HG03025 (cell line): ENCODE results near the gene GPR63.

Experiments used
- ATAC-seq: cut with Tn5 transposase; IDR thresholded peaks from one replicate; pipeline ENCODE4 v1.9.1; 2021; ENCODE audit warnings: mild to moderate bottlenecking, moderate library complexity; ENCODE audit not compliant: unreplicated experiment, low FRiP score

The GPR63 gene

DNA sequence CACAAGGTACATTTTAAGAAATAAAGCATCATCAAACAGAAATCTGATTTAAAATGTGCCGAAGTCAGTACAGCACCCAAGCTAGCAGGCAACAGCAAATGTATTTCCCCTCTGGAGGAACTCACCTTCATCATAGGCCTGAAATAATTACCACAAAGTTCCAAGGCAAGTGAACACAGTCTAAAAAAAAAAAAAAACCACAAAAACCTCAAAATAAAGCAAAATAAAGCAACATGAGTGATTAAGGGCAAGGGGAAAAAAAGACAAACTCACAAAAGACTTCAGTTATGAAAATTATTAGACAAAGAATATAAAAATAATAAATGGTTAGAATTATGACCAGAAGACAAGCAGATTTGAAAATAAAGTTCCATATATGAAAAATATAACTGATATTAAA, 10.4 kb downstream of the GPR63 start:
- ATAC-seq = no peak

DNA sequence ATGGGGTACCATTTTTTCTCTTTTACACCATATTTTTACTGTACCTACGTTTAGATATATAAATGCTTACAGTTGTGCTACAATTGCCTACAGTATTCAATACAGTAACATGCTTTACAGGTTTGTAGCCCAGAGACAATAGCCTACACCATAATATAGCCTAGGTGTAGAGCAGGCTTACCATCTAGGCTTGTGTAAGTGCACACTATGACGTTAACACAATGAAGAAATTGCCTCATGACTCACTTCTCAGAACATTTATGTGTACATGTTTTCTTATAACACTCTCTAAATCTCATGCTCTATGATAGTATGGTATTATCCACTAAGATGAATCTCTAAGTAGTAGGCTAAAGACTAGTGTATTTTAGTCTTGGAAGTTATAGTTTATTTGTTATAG, 13.5 kb downstream of the GPR63 start:
- ATAC-seq = no peak

DNA sequence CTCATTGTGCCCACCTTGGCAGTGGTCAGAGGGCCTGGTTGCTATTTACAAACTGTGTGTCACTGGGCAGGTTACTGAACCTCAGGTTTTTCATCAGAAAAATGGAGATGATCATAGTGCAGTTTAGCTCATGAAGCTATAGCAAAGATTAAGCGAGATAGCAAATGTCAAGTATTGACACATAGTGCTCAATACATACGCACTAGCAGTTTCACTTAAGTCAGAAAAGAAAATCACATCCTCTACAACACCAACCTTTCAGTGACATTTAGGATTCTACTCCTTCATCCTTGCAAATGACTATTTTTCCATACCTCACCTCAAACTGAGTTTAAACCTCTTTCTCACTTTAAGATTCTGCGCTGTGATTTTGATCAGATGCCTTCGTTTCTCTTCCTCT, 16.2 kb downstream of the GPR63 start:
- ATAC-seq = no peak

DNA sequence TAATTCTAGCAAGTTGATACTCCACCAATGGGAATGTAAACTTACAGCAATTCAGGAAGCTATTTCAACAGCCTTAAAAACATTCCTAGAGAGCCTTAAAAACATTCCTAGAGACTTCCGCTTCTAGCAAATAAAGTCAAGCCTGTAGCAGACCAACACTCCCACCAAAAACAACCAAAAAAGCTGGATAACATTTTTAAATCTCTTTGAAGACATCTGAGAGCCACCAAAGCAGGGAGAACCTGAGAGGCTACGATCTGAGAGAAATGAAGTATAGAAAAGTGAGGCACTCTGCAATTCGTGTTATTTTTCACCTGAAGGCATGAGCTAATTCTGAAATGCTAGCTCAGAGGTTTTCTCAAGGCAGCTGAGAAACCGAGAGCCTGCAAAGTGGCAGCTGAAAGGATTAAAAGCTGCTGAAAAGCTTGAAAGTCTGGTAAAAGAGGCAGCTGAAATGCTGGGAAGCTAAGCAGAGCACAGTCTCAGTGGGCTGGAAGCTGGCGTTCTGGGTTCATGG, 20.9 kb downstream of the GPR63 start:
- ATAC-seq = no peak

DNA sequence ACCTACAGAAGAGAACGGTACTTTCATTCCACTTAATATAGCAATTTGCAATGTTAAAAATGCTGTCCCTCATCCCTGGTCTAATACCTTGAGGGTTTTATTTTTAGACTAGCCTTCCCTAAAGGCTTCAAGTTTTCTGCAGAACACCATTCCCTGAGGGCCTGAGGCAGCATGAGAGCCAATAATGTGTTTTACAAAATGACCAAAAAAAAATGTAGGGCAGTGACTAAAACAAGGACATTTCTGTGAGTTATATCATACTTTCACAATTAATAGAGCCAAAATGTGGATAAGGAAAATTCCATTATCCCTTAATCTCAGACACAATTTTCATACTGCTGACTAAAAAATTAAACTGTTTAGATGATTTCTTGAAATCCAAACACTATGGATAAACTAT, 22.7 kb downstream of the GPR63 start:
- ATAC-seq = no peak

DNA sequence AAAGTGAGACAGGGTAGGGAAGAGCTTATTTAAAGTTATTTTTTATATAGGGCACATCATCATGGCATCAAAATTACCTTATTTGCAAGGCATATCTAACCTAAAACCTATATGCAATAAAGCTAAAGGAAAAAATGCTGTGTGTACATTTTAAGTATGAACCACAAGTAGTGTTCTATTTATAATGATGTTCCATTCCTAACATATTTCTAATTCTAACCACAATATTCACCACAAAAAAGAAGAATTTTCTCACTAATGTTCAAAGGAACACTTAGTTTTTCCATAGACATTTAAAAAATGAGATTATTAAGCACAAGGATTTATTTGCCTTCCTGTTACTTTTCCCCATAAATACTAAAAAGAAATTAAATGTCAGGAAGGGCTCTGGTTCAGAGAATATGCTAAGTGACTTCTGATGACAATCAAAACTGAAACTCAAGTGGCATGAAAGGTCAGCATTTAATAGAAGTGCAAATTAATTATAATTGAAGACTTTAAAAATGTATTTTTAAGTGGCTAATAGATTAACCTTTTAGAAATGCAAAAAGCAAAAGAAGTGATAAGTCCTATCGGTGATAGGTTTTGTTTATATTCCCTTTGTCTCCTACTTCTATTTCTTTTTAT, 25.1 kb downstream of the GPR63 start:
- ATAC-seq = no peak

DNA sequence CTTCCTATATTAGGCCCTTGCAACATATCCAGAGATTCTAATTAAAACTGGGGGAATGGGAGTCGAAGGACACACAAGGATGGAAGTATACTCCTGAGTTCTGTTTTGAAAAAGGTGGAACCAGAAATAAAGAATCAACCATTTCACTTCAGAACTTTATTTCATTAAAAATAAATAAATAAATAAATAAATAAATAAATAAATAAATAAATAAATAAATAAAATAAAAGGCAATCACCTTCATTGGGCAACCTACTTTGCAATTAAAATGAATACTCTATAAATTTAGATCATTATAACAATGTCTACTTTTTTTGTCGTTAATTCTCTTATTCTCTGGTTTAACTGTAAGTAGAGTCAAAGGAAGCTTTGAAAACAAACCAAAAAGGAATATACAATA, 25.6 kb downstream of the GPR63 start:
- ATAC-seq = no peak

DNA sequence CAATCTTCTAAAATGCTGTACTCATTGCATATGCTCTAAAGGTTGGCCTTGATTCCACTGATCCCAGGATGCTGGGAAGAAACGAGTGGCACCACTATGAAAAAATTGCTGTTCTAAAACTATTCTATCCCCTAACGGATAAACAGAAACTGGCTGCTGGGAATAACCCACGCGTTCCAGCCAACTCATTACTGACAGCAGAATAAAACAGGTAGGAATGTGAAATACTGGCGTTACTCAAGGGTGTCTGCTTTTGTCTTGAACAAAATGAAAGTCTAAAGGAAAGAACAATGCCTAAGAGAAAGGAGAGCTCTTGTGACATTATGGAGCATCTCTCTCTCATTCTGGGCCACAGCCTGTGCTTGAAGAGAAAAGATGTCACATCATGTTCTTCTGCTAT, 26.1 kb downstream of the GPR63 start:
- no peak for ATAC-seq

DNA sequence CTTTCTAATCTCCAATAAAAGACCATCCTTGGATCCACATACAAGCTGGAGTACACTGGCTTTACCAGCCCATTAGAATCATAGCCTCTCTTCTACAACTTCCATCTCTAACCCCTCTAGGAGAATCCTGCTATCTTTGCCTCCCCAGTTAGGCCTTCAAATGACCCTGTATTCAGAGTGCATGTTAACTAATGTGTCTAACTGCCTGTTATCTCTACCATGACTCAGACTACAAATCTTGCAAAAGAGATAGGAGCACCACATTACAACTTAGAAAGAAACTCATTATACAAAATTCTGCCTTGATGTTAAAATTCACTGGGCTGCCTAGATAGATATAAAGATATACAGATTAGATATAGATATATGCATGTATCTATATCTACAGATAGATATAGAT, 28.2 kb downstream of the GPR63 start:
- ATAC-seq = no peak

DNA sequence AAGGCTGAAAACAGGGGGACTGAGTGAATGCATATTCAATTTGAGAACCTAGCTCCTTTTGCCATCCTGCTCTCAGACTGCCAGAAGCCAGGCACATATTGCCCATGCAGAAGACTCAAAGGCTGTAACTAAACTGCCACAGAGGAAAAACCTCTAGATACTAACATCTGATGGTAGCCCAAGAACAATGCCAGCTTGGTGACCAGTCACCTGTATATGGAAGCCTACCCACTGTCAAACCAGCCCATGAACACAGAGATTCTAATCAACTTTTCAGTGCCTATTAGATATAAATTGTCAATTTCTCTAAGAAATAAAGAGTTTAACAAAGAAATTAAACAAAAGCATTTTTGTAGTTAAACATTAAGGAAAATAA, 34.2 kb downstream of the GPR63 start:
- ATAC-seq = no peak

DNA sequence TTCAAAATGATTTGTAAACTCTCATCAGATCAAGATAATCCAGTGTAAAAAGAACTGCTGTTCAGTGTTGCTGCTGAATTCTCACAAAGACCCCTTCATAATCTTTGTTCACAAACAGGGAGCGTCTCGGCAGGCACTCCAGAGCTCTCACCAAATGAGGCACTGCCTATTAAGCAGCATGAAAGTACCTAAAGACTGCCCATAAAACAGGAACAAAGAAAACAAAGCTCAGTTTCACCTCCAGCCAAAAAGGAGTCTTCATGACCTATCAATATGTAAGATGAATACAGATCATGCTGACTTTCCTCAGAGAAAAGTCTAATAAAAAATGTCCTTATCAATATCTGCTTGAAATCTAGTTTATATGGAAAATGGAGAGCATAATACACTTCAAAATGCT, 41.8 kb downstream of the GPR63 start:
- ATAC-seq = peak; percentile 99

DNA sequence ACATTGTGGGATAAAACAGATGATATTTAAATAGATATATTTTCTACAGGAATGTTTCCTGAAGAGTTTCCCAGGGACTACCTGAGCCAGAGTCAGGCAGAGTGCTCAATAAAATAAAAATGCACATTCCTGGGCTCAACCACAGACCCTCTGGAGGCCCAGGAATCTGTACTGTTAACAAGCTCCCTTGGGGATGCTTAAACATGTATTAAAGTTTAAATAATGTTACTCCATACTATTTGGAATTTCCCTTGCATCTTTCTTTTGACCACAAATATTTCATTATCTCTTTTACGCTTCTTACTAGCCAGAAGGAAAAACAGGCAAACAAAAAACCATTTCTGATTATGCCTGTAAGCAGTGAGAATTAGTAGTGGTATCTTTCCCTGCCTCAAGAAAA, 42.3 kb downstream of the GPR63 start:
- no peak for ATAC-seq

DNA sequence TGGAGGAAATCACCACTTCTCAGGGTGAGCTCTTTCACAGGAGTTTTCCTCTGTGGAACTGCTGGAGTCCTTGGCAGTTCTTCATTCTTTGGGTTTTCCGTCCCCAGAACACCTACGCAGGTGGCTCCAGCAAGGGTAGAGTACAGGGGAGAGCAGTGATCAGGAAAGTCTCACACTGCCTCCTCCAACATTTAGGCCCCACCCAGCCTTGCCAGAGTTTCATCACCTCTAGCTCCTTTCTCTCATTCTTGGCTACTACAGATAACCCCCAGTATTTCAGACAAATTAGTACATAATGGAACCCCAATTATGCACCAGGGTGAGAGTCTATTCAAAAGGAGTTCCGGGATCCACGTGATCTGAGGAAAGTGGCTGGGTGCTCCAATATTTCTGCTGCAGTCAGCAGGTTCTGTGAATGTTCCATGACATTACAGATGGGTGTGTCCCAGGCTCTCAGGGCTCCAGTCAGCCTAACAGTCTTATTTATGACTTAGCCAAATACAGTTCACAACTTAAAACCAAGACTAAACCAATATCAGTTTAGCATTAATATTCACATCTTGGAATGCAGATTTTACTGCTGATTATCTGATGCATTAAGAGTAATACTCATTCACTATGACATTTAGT, 44.6 kb downstream of the GPR63 start:
- no peak for ATAC-seq

DNA sequence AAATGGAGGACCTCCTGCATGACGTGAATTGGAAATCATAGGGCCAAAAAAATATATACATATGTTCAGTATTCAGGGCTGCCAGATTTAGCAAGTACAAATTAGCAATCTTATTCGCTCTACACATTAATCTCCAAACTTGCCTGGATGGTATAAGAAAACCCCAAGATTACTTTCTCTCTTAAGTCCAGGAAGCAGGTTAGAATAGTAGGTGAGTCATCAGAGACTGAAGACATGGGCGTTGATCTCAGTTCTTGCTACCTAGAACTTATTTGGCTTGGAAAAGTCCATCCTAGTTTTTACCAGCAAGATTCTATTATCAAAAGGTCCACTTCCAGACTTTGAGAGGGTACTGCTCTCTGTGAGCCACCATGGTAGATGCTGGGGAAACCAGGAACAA, 47.4 kb downstream of the GPR63 start:
- ATAC-seq = no peak

DNA sequence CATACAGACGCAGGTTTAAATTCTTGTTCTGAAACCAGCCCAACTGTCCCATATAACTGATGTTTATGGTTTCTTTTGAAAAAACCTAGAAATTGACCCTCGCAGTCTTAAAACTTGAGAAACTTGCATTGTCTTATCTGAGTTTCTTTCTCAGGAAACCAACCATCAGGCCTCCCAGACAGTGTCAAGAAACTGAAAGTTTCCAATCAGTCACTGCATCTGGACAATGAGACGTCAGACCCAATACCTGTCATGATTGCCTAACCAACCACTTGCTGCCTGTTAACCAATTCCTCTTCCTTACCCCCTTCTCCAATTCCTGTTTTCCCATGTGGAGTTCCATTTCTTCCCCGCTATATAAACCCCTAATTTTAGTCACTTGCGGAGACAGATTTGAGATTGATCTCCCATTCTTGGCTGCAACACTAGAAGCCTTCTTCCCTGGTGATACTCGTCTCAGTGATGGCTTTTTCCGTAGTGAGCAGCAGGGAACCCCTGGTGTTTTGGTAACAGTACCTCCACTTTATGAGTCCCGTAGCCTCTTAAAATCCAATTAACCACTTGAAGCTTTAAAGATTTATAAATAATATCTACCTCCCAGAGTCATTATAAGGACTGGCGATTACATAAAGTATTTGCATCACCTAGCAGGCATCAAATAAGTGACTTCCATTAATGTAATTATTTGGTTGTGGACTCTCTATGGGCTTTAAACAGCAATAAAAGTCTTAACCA, 49.3 kb downstream of the GPR63 start:
- ATAC-seq = no peak

DNA sequence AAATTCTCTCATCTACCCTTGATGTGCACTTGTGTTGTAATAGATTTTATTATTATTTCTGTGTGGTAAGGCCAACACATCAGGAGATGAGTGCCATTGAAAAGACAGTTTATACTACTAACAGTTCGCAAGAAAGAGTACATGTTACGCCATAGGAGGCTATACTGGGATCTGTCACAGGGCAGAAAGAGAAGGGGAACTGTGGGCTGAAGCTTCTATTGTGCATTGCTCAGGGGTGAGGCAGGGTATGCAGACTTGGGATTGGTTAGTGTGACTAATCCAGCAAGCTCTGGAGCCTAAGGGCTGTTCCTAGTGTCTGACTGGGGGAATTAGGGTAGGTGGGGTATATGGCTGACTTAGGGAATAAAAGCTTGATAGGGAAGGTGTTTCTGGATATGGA, 50.9 kb downstream of the GPR63 start:
- ATAC-seq = no peak

DNA sequence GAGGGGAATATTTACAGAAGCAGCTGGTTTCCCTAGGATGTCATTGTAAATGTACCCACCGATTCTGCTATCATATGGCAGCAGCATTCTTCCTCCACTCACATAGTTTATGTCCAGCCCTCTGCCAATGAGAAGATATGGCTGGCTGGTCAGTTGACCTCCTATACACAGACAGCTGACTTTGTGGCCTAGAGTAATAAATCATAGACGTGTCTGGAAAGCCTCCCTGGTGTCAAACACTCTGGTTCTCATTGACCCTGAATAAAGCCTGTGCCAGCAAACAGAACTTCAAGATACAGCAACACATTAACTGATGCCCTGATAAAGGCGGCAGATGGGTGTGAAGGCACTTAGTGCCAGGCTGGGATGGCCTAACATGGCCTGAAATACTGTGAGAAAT, 52.6 kb downstream of the GPR63 start:
- ATAC-seq = no peak

DNA sequence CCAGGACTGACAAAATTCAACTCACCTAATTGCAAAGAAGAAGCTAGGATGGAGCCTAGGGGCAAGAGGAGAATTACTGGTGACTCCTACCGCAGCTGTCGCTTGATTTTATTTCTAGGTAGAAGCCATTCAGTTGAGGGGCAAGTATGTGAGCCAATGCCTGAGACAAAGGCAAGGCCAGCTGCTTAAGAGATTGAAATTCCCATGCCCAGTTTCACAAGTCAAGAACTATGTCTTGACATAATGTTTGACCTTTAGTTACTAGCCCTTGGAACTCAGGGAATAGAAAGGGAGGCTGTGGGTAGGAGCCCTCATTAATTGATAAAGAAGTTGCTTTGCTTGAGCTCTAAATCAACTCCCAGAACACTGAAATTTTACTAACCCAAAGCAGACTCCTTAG, 54.0 kb downstream of the GPR63 start:
- no peak for ATAC-seq

DNA sequence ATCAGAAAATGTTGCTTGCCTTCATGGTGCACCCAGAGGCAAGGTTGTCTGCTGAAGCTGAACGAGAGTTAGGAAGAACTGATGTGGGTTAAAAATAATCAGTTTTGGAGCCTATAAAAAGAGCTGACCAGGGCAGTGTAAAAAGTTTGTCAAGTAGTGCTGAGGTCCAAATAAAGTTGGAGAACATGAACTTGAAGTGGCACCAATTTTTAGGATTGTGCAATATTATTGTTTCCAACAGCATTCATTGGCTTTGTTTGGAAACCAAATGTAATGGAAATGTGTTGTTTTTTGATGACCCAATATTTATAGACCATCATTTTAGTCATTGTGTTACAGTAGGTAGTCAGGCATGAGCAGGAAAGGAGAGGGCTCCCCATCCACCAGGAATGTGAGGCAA, 55.7 kb downstream of the GPR63 start:
- no peak for ATAC-seq

DNA sequence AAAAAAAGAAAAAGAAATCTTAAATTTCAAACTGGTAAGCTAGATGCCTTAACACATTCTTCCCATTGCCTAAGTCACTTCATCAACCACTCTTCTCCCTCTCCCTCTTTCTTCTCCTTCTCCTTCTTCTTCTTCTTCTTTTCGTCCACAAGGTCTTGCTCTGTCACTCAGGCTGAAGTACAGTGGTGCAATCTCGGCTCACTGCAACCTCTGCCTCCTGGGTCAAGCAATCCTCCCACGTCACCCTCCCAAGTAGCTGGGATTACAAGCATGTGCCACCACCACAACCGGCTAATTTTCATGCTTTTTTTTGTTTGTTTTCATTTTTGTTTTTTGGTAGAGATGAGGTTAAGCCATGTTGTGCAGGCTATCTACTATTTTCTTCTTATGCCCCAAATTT, 60.2 kb downstream of the GPR63 start:
- ATAC-seq = no peak

DNA sequence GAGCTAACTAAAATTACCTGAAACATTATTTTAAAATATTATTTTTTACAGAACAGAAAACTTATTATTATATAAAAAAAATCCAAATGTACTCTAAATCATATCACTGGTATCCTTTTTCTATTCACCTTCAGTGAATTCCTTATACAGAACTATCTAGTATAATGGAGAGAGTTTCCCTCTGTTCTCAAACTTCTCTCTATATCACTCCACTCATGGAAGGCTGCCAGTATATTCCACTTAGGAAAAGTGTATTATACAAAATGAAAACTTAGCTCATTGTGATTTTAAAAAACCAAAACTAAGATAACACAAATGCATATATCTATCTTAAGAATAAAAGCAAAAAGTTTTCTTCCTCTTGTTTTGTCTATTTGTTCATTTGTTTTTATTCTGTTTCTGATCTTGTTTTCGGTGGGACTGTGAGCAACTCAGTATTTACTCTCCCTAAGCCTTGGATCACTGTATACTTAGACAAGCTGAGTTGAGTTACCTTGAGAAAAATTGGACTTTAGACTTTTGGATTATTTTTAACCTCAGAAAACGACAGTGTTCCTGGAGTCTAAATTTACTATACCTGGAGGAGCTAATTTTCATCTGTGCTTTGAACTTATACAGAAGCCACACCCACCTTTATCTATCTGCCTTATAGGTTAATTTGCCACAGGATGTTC, 61.4 kb downstream of the GPR63 start:
- ATAC-seq = no peak
